Measurements from ENCODE around the gene PADI2. TPM values are rescaled to one million over a fixed set of nuclear protein-coding genes. Genes with fewer than 3 reads are reported as not detected.

The PADI2 gene
- total and polyA plus RNA-seq, 3 donors from 2014 or later, result 0.99 to 3.2 (median 1.1) TPM

GRCh38 chr1:17032741-17033140 lies 86.5 kb downstream of the PADI2 start:
- intact Hi-C loops (cut with DNase I; ENCODE audit: low total_unique reads), result no loop called here
- Histone ChIP-seq H3K9me3 (no peaks in the 10 kb centered on the region), H3K36me3 (ENCODE audit: low read depth, missing control alignments) (no peaks in the 10 kb centered on the region), H3K4me1 (no peaks in the 10 kb centered on the region), H3K27ac (no peak overlapping the region), H3K27me3 (no peaks in the 10 kb centered on the region), H3K4me3 (no peak overlapping the region)
- TF ChIP-seq CTCF (IDR thresholded peaks at IDR 0.05) (no peak), POLR2A (IDR thresholded peaks at IDR 0.05) (no peak)
- 86 to 90% methylated on average over 3 of the region's 3 CpGs for WGBS, 2 donors
- DNase-seq, result no peak

- H3K27ac ChIP-seq, result no peak overlapping the region
- intact Hi-C loops (cut with DNase I; ENCODE audit: low total_unique reads), result no loop called here
- H3K36me3 ChIP-seq (ENCODE audit: low read depth, missing control alignments), result no peaks in the 10 kb centered on the region
- no peaks in the 10 kb centered on the region for H3K9me3 ChIP-seq
- no peaks in the 10 kb centered on the region for H3K4me1 ChIP-seq
- peak; percentile 10 for DNase-seq
- TF ChIP-seq CTCF (IDR thresholded peaks at IDR 0.05) (no peak), POLR2A (IDR thresholded peaks at IDR 0.05) (no peak)
- H3K4me3 ChIP-seq, result no peak overlapping the region
- 89 to 90% methylated on average over 4 of the region's 4 CpGs for WGBS, 2 donors
- no peaks in the 10 kb centered on the region for H3K27me3 ChIP-seq
Observed at GRCh38 chr1:17031436-17031835, 87.8 kb downstream of the PADI2 start.

- Histone ChIP-seq H3K27ac (no peak overlapping the region), H3K27me3 (no peaks in the 10 kb centered on the region), H3K4me3 (no peak overlapping the region), H3K4me1 (no peaks in the 10 kb centered on the region), H3K36me3 (ENCODE audit: low read depth, missing control alignments) (no peaks in the 10 kb centered on the region), H3K9me3 (no peaks in the 10 kb centered on the region)
- intact Hi-C loops (cut with DNase I; ENCODE audit: low total_unique reads), result no loop called here
- no peak for DNase-seq
- TF ChIP-seq POLR2A (IDR thresholded peaks at IDR 0.05), result no peak
- TF ChIP-seq CTCF (IDR thresholded peaks at IDR 0.05), result no peak
- WGBS, 2 donors, result 88 to 89% methylated on average over 4 of the region's 4 CpGs
Observed at GRCh38 chr1:17030206-17030605, 89.0 kb downstream of the PADI2 start.

GRCh38 chr1:17028662-17029188 lies 90.5 kb downstream of the PADI2 start:
- no peaks in the 10 kb centered on the region for H3K36me3 ChIP-seq (ENCODE audit: low read depth, missing control alignments)
- no peak overlapping the region for H3K27ac ChIP-seq
- WGBS, 2 donors, result 86 to 89% methylated on average over 5 of the region's 5 CpGs

More at GRCh38 chr1:17028662-17029188, 90.5 kb downstream of the PADI2 start:
- intact Hi-C loops (cut with DNase I; ENCODE audit: low total_unique reads), result loop anchor here (10.0 kb wide), 1 partner anchor 74 kb away; no protein-coding TSS in a partner anchor
- Histone ChIP-seq H3K27me3 (no peaks in the 10 kb centered on the region), H3K4me3 (no peak overlapping the region), H3K9me3 (no peaks in the 10 kb centered on the region), H3K4me1 (no peaks in the 10 kb centered on the region)
- no peak for TF ChIP-seq POLR2A (IDR thresholded peaks at IDR 0.05)
- TF ChIP-seq CTCF (IDR thresholded peaks at IDR 0.05), result no peak
- DNase-seq, result peak; percentile 4
